ENCODE results near the gene DNAH2. TPM values are rescaled to one million over a fixed set of nuclear protein-coding genes. Genes with fewer than 3 reads are reported as not detected.

DNAH2 gene
- total and polyA plus RNA-seq, 2 experiments from 2014 or later: 0.38 TPM; not detected in 1

DNA sequence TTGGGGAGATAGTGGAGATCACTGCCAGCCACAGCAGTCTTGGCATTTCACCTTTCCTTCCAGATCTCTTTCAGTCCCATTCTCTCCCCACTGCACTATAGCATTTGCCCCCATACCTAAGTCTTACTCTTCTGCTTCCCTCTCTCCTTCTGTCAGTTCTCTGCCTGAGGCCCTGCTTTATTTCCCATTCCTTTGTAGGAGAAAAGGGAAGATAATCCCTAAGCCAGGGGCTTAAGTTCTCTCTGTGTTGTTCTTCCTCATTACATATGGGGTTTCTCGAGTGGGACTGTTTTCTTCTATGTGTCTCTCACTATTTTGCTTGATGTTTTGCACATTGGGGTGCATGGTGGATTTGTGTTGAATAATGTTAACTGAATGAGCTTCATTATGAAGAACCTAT lies 122.9 kb downstream of the DNAH2 start (continued):
- TF ChIP-seq, protein P1, sequence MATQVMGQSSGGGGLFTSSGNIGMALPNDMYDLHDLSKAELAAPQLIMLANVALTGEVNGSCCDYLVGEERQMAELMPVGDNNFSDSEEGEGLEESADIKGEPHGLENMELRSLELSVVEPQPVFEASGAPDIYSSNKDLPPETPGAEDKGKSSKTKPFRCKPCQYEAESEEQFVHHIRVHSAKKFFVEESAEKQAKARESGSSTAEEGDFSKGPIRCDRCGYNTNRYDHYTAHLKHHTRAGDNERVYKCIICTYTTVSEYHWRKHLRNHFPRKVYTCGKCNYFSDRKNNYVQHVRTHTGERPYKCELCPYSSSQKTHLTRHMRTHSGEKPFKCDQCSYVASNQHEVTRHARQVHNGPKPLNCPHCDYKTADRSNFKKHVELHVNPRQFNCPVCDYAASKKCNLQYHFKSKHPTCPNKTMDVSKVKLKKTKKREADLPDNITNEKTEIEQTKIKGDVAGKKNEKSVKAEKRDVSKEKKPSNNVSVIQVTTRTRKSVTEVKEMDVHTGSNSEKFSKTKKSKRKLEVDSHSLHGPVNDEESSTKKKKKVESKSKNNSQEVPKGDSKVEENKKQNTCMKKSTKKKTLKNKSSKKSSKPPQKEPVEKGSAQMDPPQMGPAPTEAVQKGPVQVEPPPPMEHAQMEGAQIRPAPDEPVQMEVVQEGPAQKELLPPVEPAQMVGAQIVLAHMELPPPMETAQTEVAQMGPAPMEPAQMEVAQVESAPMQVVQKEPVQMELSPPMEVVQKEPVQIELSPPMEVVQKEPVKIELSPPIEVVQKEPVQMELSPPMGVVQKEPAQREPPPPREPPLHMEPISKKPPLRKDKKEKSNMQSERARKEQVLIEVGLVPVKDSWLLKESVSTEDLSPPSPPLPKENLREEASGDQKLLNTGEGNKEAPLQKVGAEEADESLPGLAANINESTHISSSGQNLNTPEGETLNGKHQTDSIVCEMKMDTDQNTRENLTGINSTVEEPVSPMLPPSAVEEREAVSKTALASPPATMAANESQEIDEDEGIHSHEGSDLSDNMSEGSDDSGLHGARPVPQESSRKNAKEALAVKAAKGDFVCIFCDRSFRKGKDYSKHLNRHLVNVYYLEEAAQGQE (IDR thresholded peaks at IDR 0.05; ENCODE audit: unreplicated experiment): no peak
- no peak for TF ChIP-seq POLR2AphosphoS5 (IDR thresholded peaks at IDR 0.05; ENCODE audit: low read depth)
- TF ChIP-seq CREB1 (CRISPR knock-in tag; IDR thresholded peaks at IDR 0.05; ENCODE audit: low read depth): no peak
- TF ChIP-seq JUNB (IDR thresholded peaks at IDR 0.05; ENCODE audit: unreplicated experiment): no peak

DNA sequence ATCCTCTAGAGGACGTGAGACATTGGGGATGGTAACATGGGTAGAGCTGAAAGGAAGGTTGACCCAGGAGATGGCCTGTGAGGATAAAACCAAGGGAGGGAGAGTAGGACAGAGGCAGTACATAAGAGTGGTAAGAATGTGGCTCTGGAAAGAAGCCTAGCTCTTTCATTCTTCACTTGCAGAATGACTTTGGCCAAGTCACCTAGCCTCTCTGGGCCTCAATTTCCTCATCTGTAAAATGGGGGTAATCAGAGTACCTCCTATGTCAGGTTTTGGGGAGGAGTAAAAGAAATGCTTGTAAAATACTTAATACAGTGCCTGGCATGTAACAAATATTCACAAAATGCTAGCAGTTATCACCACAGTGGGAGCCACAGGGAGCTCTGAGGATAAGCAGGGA lies 123.3 kb downstream of the DNAH2 start:
- no peak overlapping the region for H2AFZ ChIP-seq
- no peak overlapping the region for H3K27ac Mint-ChIP-seq
- H3K4me1 Mint-ChIP-seq: peaks cover 40% of the 10 kb centered on the region
- H3K4me2 ChIP-seq: peak overlapping the region; percentile 99
- peak overlapping the region; percentile 94 for H3K4me3 ChIP-seq
- peaks cover 86% of the 10 kb centered on the region for H3K27me3 ChIP-seq (ENCODE audit: insufficient read depth)
- H3K36me3 Mint-ChIP-seq (ENCODE audit: low read depth): peaks cover 2% of the 10 kb centered on the region; the same call in 1 of the 3 replicates
- H3K9me2 ChIP-seq (ENCODE audit: insufficient read depth): no peaks in the 10 kb centered on the region
- H3K79me2 ChIP-seq (replicated peaks; ENCODE audit: insufficient read depth): no peaks in the 10 kb centered on the region
- peaks cover 6% of the 10 kb centered on the region; the same call in 1 of the 2 replicates for H3K36me3 ChIP-seq (ENCODE audit: insufficient read depth)
- no peak for ATAC-seq
- H4K20me1 ChIP-seq (replicated peaks; ENCODE audit: insufficient read depth): peaks cover 13% of the 10 kb centered on the region
- no peak overlapping the region for H3K27ac ChIP-seq (ENCODE audit: low read depth)
- peaks cover 69% of the 10 kb centered on the region for H3K27me3 Mint-ChIP-seq (ENCODE audit: insufficient read depth, low read depth, poor library complexity)
- no peaks in the 10 kb centered on the region; the same call in 1 of the 3 replicates for H3K9me3 Mint-ChIP-seq
- H3F3A ChIP-seq (replicated peaks; ENCODE audit: low read depth): peaks cover 25% of the 10 kb centered on the region
- DNase-seq (ENCODE audit: low spot score): no peak
- H3K4me1 ChIP-seq (ENCODE audit: insufficient read depth): peaks cover 27% of the 10 kb centered on the region
- TF ChIP-seq JUNB (IDR thresholded peaks at IDR 0.05; ENCODE audit: unreplicated experiment) (no peak), EZH2 (IDR thresholded peaks at IDR 0.05; ENCODE audit: low read depth, unreplicated experiment) (peak; percentile 11)
- peak overlapping the region; percentile 83 for H3K4me3 Mint-ChIP-seq

DNA sequence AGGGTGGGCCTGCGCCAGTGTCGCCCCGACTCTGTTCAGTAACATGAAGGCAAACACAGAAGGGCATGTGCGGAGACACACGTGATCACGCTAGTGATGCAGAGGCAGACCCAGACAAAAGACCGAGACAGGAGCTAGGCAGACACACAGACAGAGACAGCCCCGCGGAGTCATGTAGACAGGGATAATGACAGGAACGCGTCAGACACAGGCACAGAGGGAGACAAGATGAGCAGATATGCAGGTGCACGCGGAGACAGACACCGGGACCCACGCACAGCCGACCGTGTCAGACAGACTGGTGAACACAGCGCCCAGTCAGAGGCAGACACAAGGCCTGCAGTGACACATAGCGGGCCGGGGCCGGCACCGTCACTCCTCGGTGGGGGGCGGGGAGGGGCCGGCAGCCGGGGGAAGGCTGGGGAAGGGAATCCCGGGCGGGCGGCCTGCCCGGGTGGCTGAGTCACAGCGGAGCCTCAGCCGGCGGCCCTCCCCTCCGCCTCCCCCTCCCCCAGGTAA lies 123.9 kb downstream of the DNAH2 start:
- Histone ChIP-seq H3K4me1 (ENCODE audit: insufficient read depth) (peaks cover 27% of the 10 kb centered on the region), H3K79me2 (replicated peaks; ENCODE audit: insufficient read depth) (no peaks in the 10 kb centered on the region), H3K9me2 (ENCODE audit: insufficient read depth) (no peaks in the 10 kb centered on the region), H2AFZ (peak overlapping the region; percentile 99), H3K27ac (ENCODE audit: low read depth) (no peak overlapping the region), H3K27me3 (ENCODE audit: insufficient read depth) (peaks cover 87% of the 10 kb centered on the region), H3K36me3 (ENCODE audit: insufficient read depth) (peaks cover 6% of the 10 kb centered on the region; the same call in 1 of the 2 replicates), H3K4me2 (peak overlapping the region; percentile 99), H4K20me1 (replicated peaks; ENCODE audit: insufficient read depth) (peaks cover 13% of the 10 kb centered on the region), H3F3A (replicated peaks; ENCODE audit: low read depth) (peaks cover 21% of the 10 kb centered on the region), H3K4me3 (peak overlapping the region; percentile 94)
- DNase-seq (ENCODE audit: low spot score) (no peak), ATAC-seq (peak; percentile 4)
- Mint-ChIP-seq H3K27ac (no peak overlapping the region), H3K36me3 (ENCODE audit: low read depth) (peaks cover 2% of the 10 kb centered on the region; the same call in 1 of the 3 replicates), H3K4me3 (peak overlapping the region; percentile 88), H3K27me3 (ENCODE audit: insufficient read depth, low read depth, poor library complexity) (peaks cover 66% of the 10 kb centered on the region), H3K9me3 (no peaks in the 10 kb centered on the region; the same call in 2 of the 3 replicates), H3K4me1 (peaks cover 40% of the 10 kb centered on the region)
- TF ChIP-seq, protein P2, sequence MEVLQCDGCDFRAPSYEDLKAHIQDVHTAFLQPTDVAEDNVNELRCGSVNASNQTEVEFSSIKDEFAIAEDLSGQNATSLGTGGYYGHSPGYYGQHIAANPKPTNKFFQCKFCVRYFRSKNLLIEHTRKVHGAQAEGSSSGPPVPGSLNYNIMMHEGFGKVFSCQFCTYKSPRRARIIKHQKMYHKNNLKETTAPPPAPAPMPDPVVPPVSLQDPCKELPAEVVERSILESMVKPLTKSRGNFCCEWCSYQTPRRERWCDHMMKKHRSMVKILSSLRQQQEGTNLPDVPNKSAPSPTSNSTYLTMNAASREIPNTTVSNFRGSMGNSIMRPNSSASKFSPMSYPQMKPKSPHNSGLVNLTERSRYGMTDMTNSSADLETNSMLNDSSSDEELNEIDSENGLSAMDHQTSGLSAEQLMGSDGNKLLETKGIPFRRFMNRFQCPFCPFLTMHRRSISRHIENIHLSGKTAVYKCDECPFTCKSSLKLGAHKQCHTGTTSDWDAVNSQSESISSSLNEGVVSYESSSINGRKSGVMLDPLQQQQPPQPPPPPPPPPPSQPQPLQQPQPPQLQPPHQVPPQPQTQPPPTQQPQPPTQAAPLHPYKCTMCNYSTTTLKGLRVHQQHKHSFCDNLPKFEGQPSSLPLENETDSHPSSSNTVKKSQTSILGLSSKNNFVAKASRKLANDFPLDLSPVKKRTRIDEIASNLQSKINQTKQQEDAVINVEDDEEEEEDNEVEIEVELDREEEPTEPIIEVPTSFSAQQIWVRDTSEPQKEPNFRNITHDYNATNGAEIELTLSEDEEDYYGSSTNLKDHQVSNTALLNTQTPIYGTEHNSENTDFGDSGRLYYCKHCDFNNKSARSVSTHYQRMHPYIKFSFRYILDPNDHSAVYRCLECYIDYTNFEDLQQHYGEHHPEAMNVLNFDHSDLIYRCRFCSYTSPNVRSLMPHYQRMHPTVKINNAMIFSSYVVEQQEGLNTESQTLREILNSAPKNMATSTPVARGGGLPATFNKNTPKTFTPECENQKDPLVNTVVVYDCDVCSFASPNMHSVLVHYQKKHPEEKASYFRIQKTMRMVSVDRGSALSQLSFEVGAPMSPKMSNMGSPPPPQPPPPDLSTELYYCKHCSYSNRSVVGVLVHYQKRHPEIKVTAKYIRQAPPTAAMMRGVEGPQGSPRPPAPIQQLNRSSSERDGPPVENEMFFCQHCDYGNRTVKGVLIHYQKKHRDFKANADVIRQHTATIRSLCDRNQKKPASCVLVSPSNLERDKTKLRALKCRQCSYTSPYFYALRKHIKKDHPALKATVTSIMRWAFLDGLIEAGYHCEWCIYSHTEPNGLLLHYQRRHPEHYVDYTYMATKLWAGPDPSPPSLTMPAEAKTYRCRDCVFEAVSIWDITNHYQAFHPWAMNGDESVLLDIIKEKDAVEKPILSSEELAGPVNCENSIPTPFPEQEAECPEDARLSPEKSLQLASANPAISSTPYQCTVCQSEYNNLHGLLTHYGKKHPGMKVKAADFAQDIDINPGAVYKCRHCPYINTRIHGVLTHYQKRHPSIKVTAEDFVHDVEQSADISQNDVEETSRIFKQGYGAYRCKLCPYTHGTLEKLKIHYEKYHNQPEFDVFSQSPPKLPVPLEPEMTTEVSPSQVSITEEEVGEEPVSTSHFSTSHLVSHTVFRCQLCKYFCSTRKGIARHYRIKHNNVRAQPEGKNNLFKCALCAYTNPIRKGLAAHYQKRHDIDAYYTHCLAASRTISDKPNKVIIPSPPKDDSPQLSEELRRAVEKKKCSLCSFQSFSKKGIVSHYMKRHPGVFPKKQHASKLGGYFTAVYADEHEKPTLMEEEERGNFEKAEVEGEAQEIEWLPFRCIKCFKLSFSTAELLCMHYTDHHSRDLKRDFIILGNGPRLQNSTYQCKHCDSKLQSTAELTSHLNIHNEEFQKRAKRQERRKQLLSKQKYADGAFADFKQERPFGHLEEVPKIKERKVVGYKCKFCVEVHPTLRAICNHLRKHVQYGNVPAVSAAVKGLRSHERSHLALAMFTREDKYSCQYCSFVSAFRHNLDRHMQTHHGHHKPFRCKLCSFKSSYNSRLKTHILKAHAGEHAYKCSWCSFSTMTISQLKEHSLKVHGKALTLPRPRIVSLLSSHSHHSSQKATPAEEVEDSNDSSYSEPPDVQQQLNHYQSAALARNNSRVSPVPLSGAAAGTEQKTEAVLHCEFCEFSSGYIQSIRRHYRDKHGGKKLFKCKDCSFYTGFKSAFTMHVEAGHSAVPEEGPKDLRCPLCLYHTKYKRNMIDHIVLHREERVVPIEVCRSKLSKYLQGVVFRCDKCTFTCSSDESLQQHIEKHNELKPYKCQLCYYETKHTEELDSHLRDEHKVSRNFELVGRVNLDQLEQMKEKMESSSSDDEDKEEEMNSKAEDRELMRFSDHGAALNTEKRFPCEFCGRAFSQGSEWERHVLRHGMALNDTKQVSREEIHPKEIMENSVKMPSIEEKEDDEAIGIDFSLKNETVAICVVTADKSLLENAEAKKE (CRISPR knock-in tag; IDR thresholded peaks at IDR 0.05): no peak
- TF ChIP-seq, protein P3, sequence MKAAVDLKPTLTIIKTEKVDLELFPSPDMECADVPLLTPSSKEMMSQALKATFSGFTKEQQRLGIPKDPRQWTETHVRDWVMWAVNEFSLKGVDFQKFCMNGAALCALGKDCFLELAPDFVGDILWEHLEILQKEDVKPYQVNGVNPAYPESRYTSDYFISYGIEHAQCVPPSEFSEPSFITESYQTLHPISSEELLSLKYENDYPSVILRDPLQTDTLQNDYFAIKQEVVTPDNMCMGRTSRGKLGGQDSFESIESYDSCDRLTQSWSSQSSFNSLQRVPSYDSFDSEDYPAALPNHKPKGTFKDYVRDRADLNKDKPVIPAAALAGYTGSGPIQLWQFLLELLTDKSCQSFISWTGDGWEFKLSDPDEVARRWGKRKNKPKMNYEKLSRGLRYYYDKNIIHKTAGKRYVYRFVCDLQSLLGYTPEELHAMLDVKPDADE (IDR thresholded peaks at IDR 0.05): no peak
- TF ChIP-seq ZNF331 (CRISPR knock-in tag; IDR thresholded peaks at IDR 0.05; ENCODE audit: low read depth) (no peak), EZH2phosphoT487 (IDR thresholded peaks at IDR 0.05; ENCODE audit: unreplicated experiment) (no peak)

All from GM23338 (cell line).